Parathyroid adenoma (tissue), 2 donors: Measurements from ENCODE around the gene CD300C.
"Not testable (repeated sequence)": the region's sequence is repeated elsewhere in the genome, so short reads cannot be mapped to it uniquely, and the experiment has no call there.

Experiments
- H2AFZ ChIP-seq: fragments of 300-600 bp; sonication (generic); one replicate; pipeline ENCODE4 v1.7.0; 2017; ENCODE audit warnings: antibody characterized with exemption, mild to moderate bottlenecking
- H3K27ac ChIP-seq: fragments of 300-600 bp; sonication (generic); one replicate; pipeline ENCODE4 v1.7.0; 2017
- H3K27me3 ChIP-seq: fragments of 300-600 bp; sonication (generic); one replicate; pipeline ENCODE4 v1.7.0; 2017; ENCODE audit warnings: low read length; ENCODE audit not compliant: control insufficient read depth, insufficient read depth
- H3K36me3 ChIP-seq: fragments of 300-600 bp; sonication (generic); one replicate; pipeline ENCODE4 v1.7.0; 2017; ENCODE audit warnings: low read length; ENCODE audit not compliant: control insufficient read depth, insufficient read depth
- H3K4me1 ChIP-seq: fragments of 300-600 bp; sonication (generic); one replicate; pipeline ENCODE4 v1.7.0; 2017; ENCODE audit warnings: control low read depth
- H3K4me2 ChIP-seq: fragments of 300-600 bp; sonication (generic); one replicate; pipeline ENCODE4 v1.7.0; 2017; ENCODE audit warnings: low read length
- H3K4me3 ChIP-seq: fragments of 300-600 bp; sonication (generic); one replicate; pipeline ENCODE4 v1.7.0; 2017; ENCODE audit warnings: low read depth, low read length
- H3K79me2 ChIP-seq: fragments of 300-600 bp; sonication (generic); one replicate; pipeline ENCODE4 v1.7.0; 2017; ENCODE audit warnings: control low read depth
- H3K9ac ChIP-seq: fragments of 300-600 bp; sonication (generic); one replicate; pipeline ENCODE4 v1.7.0; 2017; ENCODE audit warnings: mild to moderate bottlenecking
- H3K9me3 ChIP-seq: fragments of 300-600 bp; sonication (generic); one replicate; pipeline ENCODE4 v1.7.0; 2017; ENCODE audit warnings: low read length; ENCODE audit not compliant: control insufficient read depth
- TF ChIP-seq, protein P1 (sequence below): fragments of 300-600 bp; sonication (generic); IDR thresholded peaks from one replicate; pipeline ENCODE4 v1.7.0; 2017; ENCODE audit warnings: antibody characterized with exemption, mild to moderate bottlenecking
- donor health status: primary hyperparathyroidism.

The CD300C gene

GRCh38 chr17:74574489-74575142 lies 28.7 kb upstream of the CD300C start:
- no peak overlapping the region for H2AFZ ChIP-seq
- no peak overlapping the region for H3K27ac ChIP-seq
- no peak overlapping the region for H3K9ac ChIP-seq

GRCh38 chr17:74573635-74574034 lies 27.7 kb upstream of the CD300C start:
- H3K27me3 ChIP-seq, H3K36me3 ChIP-seq: not testable (repeated sequence)

More at GRCh38 chr17:74574489-74575142, 28.7 kb upstream of the CD300C start:
- TF ChIP-seq, protein P1, sequence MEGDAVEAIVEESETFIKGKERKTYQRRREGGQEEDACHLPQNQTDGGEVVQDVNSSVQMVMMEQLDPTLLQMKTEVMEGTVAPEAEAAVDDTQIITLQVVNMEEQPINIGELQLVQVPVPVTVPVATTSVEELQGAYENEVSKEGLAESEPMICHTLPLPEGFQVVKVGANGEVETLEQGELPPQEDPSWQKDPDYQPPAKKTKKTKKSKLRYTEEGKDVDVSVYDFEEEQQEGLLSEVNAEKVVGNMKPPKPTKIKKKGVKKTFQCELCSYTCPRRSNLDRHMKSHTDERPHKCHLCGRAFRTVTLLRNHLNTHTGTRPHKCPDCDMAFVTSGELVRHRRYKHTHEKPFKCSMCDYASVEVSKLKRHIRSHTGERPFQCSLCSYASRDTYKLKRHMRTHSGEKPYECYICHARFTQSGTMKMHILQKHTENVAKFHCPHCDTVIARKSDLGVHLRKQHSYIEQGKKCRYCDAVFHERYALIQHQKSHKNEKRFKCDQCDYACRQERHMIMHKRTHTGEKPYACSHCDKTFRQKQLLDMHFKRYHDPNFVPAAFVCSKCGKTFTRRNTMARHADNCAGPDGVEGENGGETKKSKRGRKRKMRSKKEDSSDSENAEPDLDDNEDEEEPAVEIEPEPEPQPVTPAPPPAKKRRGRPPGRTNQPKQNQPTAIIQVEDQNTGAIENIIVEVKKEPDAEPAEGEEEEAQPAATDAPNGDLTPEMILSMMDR = no peak
- no peaks in the 10 kb centered on the region for H3K79me2 ChIP-seq
- H3K9me3 ChIP-seq = no peaks in the 10 kb centered on the region
- H3K36me3 ChIP-seq = no peaks in the 10 kb centered on the region
- no peak overlapping the region for H3K4me3 ChIP-seq
- H3K4me2 ChIP-seq = no peak overlapping the region
- H3K27me3 ChIP-seq = no peaks in the 10 kb centered on the region
- no peaks in the 10 kb centered on the region for H3K4me1 ChIP-seq

GRCh38 chr17:74573169-74573568 lies 27.3 kb upstream of the CD300C start:
- Histone ChIP-seq H3K27me3 (no peaks in the 10 kb centered on the region), H3K4me3 (no peak overlapping the region), H3K9ac (no peak overlapping the region), H3K79me2 (no peaks in the 10 kb centered on the region), H3K4me2 (no peak overlapping the region), H3K4me1 (no peaks in the 10 kb centered on the region), H3K27ac (no peak overlapping the region), H2AFZ (no peak overlapping the region), H3K36me3 (no peaks in the 10 kb centered on the region), H3K9me3 (no peaks in the 10 kb centered on the region)
- TF ChIP-seq, protein P1 = no peak

More at GRCh38 chr17:74573635-74574034, 27.7 kb upstream of the CD300C start:
- H3K27ac ChIP-seq, H3K9ac ChIP-seq, H2AFZ ChIP-seq, H3K79me2 ChIP-seq, H3K4me3 ChIP-seq, H3K4me2 ChIP-seq, H3K4me1 ChIP-seq, H3K9me3 ChIP-seq: not testable (repeated sequence)

DNA sequence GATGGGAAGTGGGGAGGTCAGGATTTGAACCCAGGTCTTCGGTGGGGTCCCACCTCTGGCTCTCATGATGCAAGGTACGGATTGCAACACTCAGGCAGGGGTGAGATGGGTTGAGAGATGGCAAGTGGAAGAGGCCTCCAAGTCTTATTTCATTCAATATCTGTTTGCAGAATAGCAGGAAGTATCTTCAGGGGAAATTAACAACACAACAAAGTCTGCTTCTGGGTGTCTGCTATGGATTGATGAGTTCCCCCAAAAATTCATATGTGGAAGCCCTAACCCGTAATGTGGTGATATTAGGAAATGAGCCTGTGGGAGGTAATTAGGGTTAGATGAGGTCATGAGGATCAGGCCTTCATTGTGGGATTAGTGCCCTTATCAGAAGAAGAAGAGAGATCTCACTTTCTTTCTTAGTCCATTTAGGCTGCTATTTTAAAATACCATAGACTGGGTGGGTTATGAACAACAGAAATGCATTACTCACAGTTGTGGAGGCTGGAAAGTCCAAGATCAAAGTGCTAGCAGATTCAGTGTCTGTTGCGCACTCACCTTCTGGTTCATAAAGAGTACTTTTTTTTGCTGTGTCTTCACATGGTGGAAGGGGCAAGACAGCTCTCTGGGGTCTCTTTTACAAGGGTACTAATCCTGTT lies 25.8 kb upstream of the CD300C start:
- Histone ChIP-seq H2AFZ (no peak overlapping the region), H3K36me3 (no peaks in the 10 kb centered on the region), H3K4me1 (no peaks in the 10 kb centered on the region), H3K9me3 (no peaks in the 10 kb centered on the region), H3K27me3 (no peaks in the 10 kb centered on the region), H3K9ac (no peak overlapping the region), H3K4me3 (no peak overlapping the region), H3K27ac (no peak overlapping the region), H3K79me2 (no peaks in the 10 kb centered on the region), H3K4me2 (no peak overlapping the region)
- TF ChIP-seq, protein P1 = no peak

GRCh38 chr17:74569020-74570003 lies 23.4 kb upstream of the CD300C start:
- H3K9me3 ChIP-seq = no peaks in the 10 kb centered on the region

More at GRCh38 chr17:74569020-74570003, 23.4 kb upstream of the CD300C start:
- Histone ChIP-seq H3K27me3 (no peaks in the 10 kb centered on the region), H3K4me3 (no peak overlapping the region), H3K4me2 (no peak overlapping the region), H3K4me1 (no peaks in the 10 kb centered on the region), H3K27ac (no peak overlapping the region), H3K36me3 (no peaks in the 10 kb centered on the region), H3K79me2 (no peaks in the 10 kb centered on the region), H3K9ac (no peak overlapping the region), H2AFZ (no peak overlapping the region)
- TF ChIP-seq, protein P1 = no peak
